Body of pancreas (tissue), 4 donors: ENCODE measurements around the gene CEP128.

Experiments used
- POLR2A ChIP-seq, 3 donors: fragments of 450-650 bp; IDR thresholded peaks; one replicate each; pipeline ENCODE4 v1.6.1; 2016; ENCODE audit warnings: antibody characterized with exemption in 3 of 3, mild to moderate bottlenecking in 2 of 3
- TF ChIP-seq, protein P1 (sequence below), 7 experiments: fragments of 450-650 bp in 4 of 7; fragments of 200-600 bp in 3 of 7; sonication (generic) in 3 of 7; IDR thresholded peaks; one replicate each; pipeline ENCODE4 v1.5.1; 2016 to 2019; ENCODE audit warnings: antibody characterized with exemption in 7 of 7

DNA sequence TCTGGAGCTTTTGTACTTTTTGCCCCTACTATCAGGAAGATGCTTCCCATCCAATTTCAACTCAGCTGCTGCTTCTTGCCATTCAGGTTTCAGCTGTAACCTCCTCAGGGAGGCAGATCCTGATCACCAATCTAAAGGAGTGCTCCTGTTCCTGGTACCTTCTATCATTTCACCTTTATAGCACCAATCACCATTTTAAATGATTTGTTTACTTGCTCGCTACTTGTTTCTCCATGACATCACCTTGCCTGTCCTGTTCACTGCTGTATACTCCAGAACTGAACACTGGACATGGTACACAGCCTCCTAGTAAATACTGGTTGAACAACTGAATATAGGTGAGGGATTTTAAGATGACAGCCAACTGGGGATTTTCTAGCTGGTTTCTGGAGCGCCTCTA, 443.0 kb downstream of the CEP128 start:
- TF ChIP-seq, protein P1, sequence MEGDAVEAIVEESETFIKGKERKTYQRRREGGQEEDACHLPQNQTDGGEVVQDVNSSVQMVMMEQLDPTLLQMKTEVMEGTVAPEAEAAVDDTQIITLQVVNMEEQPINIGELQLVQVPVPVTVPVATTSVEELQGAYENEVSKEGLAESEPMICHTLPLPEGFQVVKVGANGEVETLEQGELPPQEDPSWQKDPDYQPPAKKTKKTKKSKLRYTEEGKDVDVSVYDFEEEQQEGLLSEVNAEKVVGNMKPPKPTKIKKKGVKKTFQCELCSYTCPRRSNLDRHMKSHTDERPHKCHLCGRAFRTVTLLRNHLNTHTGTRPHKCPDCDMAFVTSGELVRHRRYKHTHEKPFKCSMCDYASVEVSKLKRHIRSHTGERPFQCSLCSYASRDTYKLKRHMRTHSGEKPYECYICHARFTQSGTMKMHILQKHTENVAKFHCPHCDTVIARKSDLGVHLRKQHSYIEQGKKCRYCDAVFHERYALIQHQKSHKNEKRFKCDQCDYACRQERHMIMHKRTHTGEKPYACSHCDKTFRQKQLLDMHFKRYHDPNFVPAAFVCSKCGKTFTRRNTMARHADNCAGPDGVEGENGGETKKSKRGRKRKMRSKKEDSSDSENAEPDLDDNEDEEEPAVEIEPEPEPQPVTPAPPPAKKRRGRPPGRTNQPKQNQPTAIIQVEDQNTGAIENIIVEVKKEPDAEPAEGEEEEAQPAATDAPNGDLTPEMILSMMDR (IDR thresholded peaks at IDR 0.05), result no peak
- TF ChIP-seq POLR2A (IDR thresholded peaks at IDR 0.05), result no peak
